WERI-Rb-1 (cell line): Measurements from ENCODE around the gene IL23R.

ENCODE experiments used
- DNase-seq: peaks from one replicate; pipeline ENCODE4 v3.0.0-alpha.2; 2020
- H3K27ac ChIP-seq: fragments of 250-450 bp; sonication (Bioruptor Pico); 2 replicates; pipeline ENCODE4 v1.5.1; 2020; ENCODE audit warnings: mild to moderate bottlenecking, moderate library complexity
- H3K27me3 ChIP-seq: fragments of 250-450 bp; sonication (Bioruptor Pico); 2 replicates; pipeline ENCODE4 v1.5.1; 2021; ENCODE audit warnings: mild to moderate bottlenecking, low read depth, moderate library complexity; ENCODE audit not compliant: insufficient read depth, severe bottlenecking
- H3K36me3 ChIP-seq: fragments of 250-450 bp; sonication (Bioruptor Pico); 2 replicates; pipeline ENCODE4 v1.5.1; 2020; ENCODE audit warnings: mild to moderate bottlenecking, moderate library complexity
- H3K4me3 ChIP-seq: 2 replicates; pipeline ENCODE4 v1.5.1; 2011; ENCODE audit warnings: low read depth, mild to moderate bottlenecking, control low read depth, low read length
- H3K9me3 ChIP-seq: fragments of 250-450 bp; sonication (Bioruptor Pico); 2 replicates; pipeline ENCODE4 v1.5.1; 2021; ENCODE audit warnings: mild to moderate bottlenecking, moderate library complexity; ENCODE audit not compliant: severe bottlenecking
- TF ChIP-seq, protein P1 (sequence below): IDR thresholded peaks from 2 replicates; pipeline ENCODE4 v1.5.1; 2011; ENCODE audit warnings: low read depth, mild to moderate bottlenecking, control low read depth, inconsistent platforms, low read length

Gene IL23R

DNA sequence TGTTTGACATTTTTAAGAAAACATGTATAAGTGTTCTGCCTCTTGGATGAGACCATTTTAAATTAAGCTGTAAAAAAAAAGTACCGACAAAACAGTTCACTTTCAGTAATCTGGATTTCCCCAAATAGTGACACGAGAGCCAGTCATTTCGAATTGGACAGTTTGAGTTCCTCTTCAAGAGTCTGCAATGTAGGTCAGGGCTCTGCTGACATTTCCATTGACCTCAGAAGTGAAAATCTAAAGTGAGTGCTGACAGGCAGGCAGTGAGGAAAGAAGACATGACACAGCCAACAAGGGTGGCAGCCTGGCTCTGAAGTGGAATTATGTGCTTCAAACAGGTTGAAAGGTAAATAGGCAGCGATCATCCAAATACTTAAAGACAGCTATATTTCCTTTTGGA lies at the start of gene IL23R:
Gene IL23R (plus strand): TSS at position 259 of the 400 bp plus-strand sequence. CDS start 1,667 bp downstream, outside the sequence.
- Histone ChIP-seq H3K9me3 (no peaks in the 10 kb centered on the region), H3K27ac (no peak within 1 kb of the TSS), H3K27me3 (no peaks in the 10 kb centered on the region), H3K36me3 (no peaks in the 10 kb centered on the region), H3K4me3 (no peak within 1 kb of the TSS)
- no peak for DNase-seq
- TF ChIP-seq, protein P1, sequence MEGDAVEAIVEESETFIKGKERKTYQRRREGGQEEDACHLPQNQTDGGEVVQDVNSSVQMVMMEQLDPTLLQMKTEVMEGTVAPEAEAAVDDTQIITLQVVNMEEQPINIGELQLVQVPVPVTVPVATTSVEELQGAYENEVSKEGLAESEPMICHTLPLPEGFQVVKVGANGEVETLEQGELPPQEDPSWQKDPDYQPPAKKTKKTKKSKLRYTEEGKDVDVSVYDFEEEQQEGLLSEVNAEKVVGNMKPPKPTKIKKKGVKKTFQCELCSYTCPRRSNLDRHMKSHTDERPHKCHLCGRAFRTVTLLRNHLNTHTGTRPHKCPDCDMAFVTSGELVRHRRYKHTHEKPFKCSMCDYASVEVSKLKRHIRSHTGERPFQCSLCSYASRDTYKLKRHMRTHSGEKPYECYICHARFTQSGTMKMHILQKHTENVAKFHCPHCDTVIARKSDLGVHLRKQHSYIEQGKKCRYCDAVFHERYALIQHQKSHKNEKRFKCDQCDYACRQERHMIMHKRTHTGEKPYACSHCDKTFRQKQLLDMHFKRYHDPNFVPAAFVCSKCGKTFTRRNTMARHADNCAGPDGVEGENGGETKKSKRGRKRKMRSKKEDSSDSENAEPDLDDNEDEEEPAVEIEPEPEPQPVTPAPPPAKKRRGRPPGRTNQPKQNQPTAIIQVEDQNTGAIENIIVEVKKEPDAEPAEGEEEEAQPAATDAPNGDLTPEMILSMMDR = no peak

DNA sequence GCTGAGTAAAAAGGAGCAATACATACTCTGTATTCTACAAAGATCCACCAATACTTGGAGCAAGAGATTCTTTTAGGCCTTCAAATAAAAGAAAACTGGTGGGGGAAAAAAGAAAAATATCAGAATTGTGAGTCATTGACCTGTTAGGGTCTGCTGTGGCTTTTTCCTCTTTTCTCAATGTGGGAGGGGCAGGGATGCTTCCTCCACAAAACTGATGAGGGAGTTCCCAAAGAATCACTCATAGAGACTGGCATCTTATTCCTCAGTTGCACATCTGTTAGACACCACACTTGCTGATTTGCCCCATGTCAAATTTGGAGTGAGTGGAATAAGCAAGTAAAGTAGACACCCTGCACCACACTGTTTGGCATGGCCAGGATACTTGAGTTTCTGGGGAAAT lies 48.1 kb upstream of the IL23R start:
- Histone ChIP-seq H3K27ac (no peak overlapping the region), H3K9me3 (no peaks in the 10 kb centered on the region), H3K27me3 (no peaks in the 10 kb centered on the region), H3K36me3 (no peaks in the 10 kb centered on the region), H3K4me3 (no peak overlapping the region)
- TF ChIP-seq, protein P1 = no peak
- no peak for DNase-seq

DNA sequence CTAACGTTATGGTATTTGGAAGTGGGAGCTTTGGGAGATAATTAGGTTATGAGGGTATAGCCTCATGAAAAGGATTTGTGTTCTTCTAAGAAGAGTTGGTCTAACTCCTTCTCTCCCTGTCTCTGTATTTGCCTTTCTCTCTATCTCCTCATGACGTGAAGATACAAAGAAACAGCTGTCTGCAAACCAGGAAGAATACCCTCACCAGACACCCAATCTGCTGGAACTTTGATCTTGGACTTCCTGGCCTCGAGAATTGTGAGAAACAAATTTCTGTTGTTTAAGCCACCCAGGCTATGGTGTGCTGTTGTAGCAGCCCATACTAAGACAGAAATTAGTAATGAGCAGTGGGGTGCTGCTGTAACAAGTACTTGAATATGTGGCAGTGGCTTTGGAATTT lies 47.6 kb upstream of the IL23R start:
- H3K4me3 ChIP-seq = no peak overlapping the region
- no peak overlapping the region for H3K27ac ChIP-seq
- DNase-seq = no peak
- H3K27me3 ChIP-seq = no peaks in the 10 kb centered on the region
- TF ChIP-seq, protein P1 = no peak
- no peaks in the 10 kb centered on the region for H3K9me3 ChIP-seq
- no peaks in the 10 kb centered on the region for H3K36me3 ChIP-seq

DNA sequence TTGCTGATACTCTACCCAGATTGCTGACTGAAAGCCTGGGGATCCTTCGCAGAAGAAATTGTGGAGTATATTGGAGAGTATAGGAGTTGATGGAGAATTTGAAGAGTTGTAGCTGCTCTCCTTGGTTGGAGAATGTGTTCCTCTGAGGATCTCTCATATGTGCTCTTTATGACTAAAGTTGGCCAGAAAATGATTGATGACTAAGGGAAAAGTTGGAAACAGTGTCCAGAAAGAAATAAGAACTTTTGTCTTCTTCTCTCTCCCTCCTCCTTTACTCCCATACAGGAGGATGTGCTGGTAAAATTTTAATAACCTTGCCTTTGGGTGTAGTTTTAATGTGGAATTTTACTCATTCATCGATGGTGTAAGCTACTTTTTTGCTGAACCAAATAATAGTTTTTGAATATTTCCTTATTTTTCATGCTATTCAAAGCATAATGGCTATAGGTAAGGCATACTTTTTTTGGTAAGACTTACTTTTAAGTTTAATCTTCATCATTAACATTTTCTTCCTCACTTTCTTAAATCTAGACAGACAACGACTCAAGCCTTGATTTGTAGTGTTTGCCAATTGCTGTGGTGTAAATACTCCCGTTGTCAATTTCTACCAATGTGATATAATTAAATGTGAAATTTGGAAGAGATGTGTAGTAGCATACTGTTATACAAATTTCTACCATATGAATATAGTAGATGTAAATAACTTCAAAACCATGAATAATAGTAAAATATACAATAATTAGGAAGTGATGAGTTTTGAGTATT lies 45.2 kb upstream of the IL23R start:
- TF ChIP-seq, protein P1 = no peak
- Histone ChIP-seq H3K27ac (no peak overlapping the region), H3K36me3 (no peaks in the 10 kb centered on the region), H3K9me3 (no peaks in the 10 kb centered on the region), H3K27me3 (no peaks in the 10 kb centered on the region), H3K4me3 (no peak overlapping the region)
- no peak for DNase-seq

DNA sequence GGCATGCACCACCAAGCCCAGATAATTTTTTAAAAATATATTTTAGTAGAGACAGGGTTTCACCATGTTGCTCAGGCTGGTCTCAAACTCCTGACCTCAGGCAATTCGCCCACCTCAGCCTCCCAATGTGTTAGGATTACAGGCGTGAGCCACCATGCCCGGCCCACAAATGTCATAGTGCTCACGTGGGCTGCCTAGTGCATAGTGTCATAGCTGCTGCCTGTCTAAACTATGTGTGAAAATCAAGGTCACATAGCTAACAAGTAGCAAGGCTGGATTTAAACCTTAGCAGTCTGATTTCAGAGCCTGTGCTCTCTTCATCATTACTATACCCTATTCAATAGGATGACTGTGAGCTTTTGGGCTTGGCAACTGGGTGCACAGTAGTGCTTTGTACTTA lies 41.8 kb upstream of the IL23R start:
- Histone ChIP-seq H3K36me3 (no peaks in the 10 kb centered on the region), H3K4me3 (no peak overlapping the region), H3K27me3 (no peaks in the 10 kb centered on the region), H3K27ac (no peak overlapping the region), H3K9me3 (no peaks in the 10 kb centered on the region)
- TF ChIP-seq, protein P1 = no peak
- DNase-seq = no peak
